NCI-H524 treated with DMSO at 0.1 percent for 48 hours (cell line): ENCODE results near the gene LYPD4.
"Not testable (repeated sequence)": the region's sequence is repeated elsewhere in the genome, so short reads cannot be mapped to it uniquely, and the experiment has no call there.

Experiments used
- DNase-seq: peaks from one replicate; lab custom pipeline; 2025; lab: John Stamatoyannopoulos, UW

Gene LYPD4

GRCh38 chr19:41799444-41800000 lies 45.0 kb downstream of the LYPD4 start:
- DNase-seq = no peak

GRCh38 chr19:41796901-41797300 lies 47.6 kb downstream of the LYPD4 start:
- DNase-seq = no peak

- DNase-seq = no peak
Observed at GRCh38 chr19:41796362-41796761, 48.1 kb downstream of the LYPD4 start, which contains the start of gene CEACAM3. Gene CEACAM3 (plus strand): TSS chr19:41796587. CDS start chr19:41796678, 91 bp downstream.

- DNase-seq = no peak
Observed at GRCh38 chr19:41795031-41795461, 49.4 kb downstream of the LYPD4 start.

- DNase-seq = no peak
Observed at GRCh38 chr19:41793414-41793727, 51.1 kb downstream of the LYPD4 start.

GRCh38 chr19:41792513-41793413 lies 51.7 kb downstream of the LYPD4 start:
- no peak for DNase-seq

GRCh38 chr19:41789053-41789452 lies 55.4 kb downstream of the LYPD4 start:
- not testable (repeated sequence) for DNase-seq

- not testable (repeated sequence) for DNase-seq
Observed at GRCh38 chr19:41788518-41788917, 56.0 kb downstream of the LYPD4 start.
